GM23338 (cell line): ENCODE data around the gene CRACDL. TPM values are rescaled to one million over a fixed set of nuclear protein-coding genes. Genes with fewer than 3 reads are reported as not detected.
A peak's percentile ranks its signal among the peaks of the same experiment; 100 is the strongest.

Experiments used
- ATAC-seq: fragments of 200-7000 bp; cut with Tn5 transposase; 3 replicates; pipeline ENCODE4 v1.9.1; 2020
- DNase-seq: peaks from one replicate; pipeline ENCODE4 v3.0.0-alpha.2; 2015; ENCODE audit warnings: low spot score
- H2AFZ ChIP-seq: fragments of 200-600 bp; sonication (generic); 2 replicates; pipeline ENCODE4 v1.8.0; 2016; ENCODE audit warnings: antibody characterized with exemption, mild to moderate bottlenecking, moderate library complexity
- H3F3A ChIP-seq: fragments of 200-600 bp; sonication (generic); replicated peaks from 2 replicates; pipeline ENCODE4 v1.8.0; 2017; ENCODE audit warnings: antibody characterized with exemption, mixed run types, low read depth
- H3K27ac ChIP-seq: fragments of 200-600 bp; sonication (generic); 2 replicates; pipeline ENCODE4 v1.6.1; 2016; ENCODE audit warnings: low read depth
- H3K27me3 ChIP-seq: fragments of 200-600 bp; sonication (generic); 2 replicates; pipeline ENCODE4 v1.8.0; 2016; ENCODE audit warnings: mild to moderate bottlenecking, mixed run types, moderate library complexity; ENCODE audit not compliant: insufficient read depth
- H3K36me3 ChIP-seq: fragments of 200-600 bp; sonication (generic); 2 replicates; pipeline ENCODE4 v1.8.0; 2016; ENCODE audit warnings: mild to moderate bottlenecking; ENCODE audit not compliant: insufficient read depth
- H3K4me1 ChIP-seq: fragments of 200-600 bp; sonication (generic); 2 replicates; pipeline ENCODE4 v1.8.0; 2016; ENCODE audit warnings: mild to moderate bottlenecking, moderate library complexity; ENCODE audit not compliant: insufficient read depth
- H3K4me2 ChIP-seq: fragments of 200-600 bp; sonication (generic); 2 replicates; pipeline ENCODE4 v1.7.1; 2017; ENCODE audit warnings: mixed run types
- H3K4me3 ChIP-seq: fragments of 200-600 bp; sonication (generic); 2 replicates; pipeline ENCODE4 v1.6.1; 2016; ENCODE audit warnings: mixed run types
- H3K79me2 ChIP-seq: fragments of 200-600 bp; sonication (generic); replicated peaks from 2 replicates; pipeline ENCODE4 v1.8.0; 2017; ENCODE audit warnings: mild to moderate bottlenecking; ENCODE audit not compliant: insufficient read depth
- H3K9me2 ChIP-seq: fragments of 200-600 bp; sonication (generic); 2 replicates; pipeline ENCODE4 v1.8.0; 2017; ENCODE audit not compliant: insufficient read depth
- H4K20me1 ChIP-seq: fragments of 200-600 bp; sonication (generic); replicated peaks from 2 replicates; pipeline ENCODE4 v1.8.0; 2017; ENCODE audit warnings: mild to moderate bottlenecking; ENCODE audit not compliant: insufficient read depth
- H3K27ac Mint-ChIP-seq: 2 replicates; pipeline ENCODE4 v1.8.0; 2020; ENCODE audit warnings: inconsistent platforms, mild to moderate bottlenecking, moderate library complexity, mixed read lengths
- H3K27me3 Mint-ChIP-seq: 3 replicates; pipeline ENCODE4 v1.8.0; 2022; ENCODE audit warnings: low read depth, mild to moderate bottlenecking, moderate library complexity, mixed read lengths, inconsistent platforms; ENCODE audit not compliant: insufficient read depth, poor library complexity
- H3K36me3 Mint-ChIP-seq: 3 replicates; pipeline ENCODE4 v1.8.0; 2021; ENCODE audit warnings: low read depth, mild to moderate bottlenecking, inconsistent platforms, moderate library complexity, mixed read lengths
- H3K4me1 Mint-ChIP-seq: 3 replicates; pipeline ENCODE4 v1.8.0; 2020; ENCODE audit warnings: mild to moderate bottlenecking, inconsistent platforms, mixed read lengths
- H3K4me3 Mint-ChIP-seq: 3 replicates; pipeline ENCODE4 v1.8.0; 2021; ENCODE audit warnings: moderate library complexity, mild to moderate bottlenecking, inconsistent platforms, mixed read lengths
- H3K9me3 Mint-ChIP-seq: 3 replicates; pipeline ENCODE4 v1.8.0; 2020; ENCODE audit warnings: moderate library complexity, mild to moderate bottlenecking, inconsistent platforms, mixed read lengths
- ETS1 ChIP-seq: IDR thresholded peaks from 2 replicates; pipeline ENCODE4 v1.6.1; 2016; ENCODE audit warnings: antibody characterized with exemption
- EZH2 ChIP-seq: fragments of 200-600 bp; sonication (generic); IDR thresholded peaks from one replicate; pipeline ENCODE4 v1.8.0; 2017; ENCODE audit warnings: antibody characterized with exemption, mild to moderate bottlenecking, low read depth; ENCODE audit not compliant: unreplicated experiment
- JUNB ChIP-seq: IDR thresholded peaks from one replicate; pipeline ENCODE4 v1.6.1; 2016; ENCODE audit warnings: antibody characterized with exemption; ENCODE audit not compliant: unreplicated experiment
- NANOG ChIP-seq: IDR thresholded peaks from 2 replicates; pipeline ENCODE4 v1.6.1; 2016; ENCODE audit warnings: antibody characterized with exemption, borderline replicate concordance
- STAT1 ChIP-seq: IDR thresholded peaks from one replicate; pipeline ENCODE4 v1.6.1; 2016; ENCODE audit warnings: antibody characterized with exemption; ENCODE audit not compliant: unreplicated experiment
- ZNF462 ChIP-seq: fragments of 250-450 bp; sonication (Bioruptor Pico); IDR thresholded peaks from 2 replicates; pipeline ENCODE4 v1.5.0; 2020; ENCODE audit warnings: mild to moderate bottlenecking, moderate library complexity
- polyA plus RNA-seq: library from polyadenylated mRNA; unstranded; fragments of >200 nt; fragmentation: Nextera tagmentation; extraction: Ambion mirVana; gene quantifications from 2 replicates; pipeline ENCODE4 v1.2.1, GENCODE V29; 2016
- total RNA-seq: library from RNA; depleted of rRNA; stranded (reverse); fragments of >200 nt; shearing (Covaris generic); gene quantifications from 2 replicates; pipeline ENCODE4 v1.2.3, GENCODE V29; 2014

Gene CRACDL
- total and polyA plus RNA-seq, 2 experiments from 2014 or later, result 0.14 to 0.16 TPM

DNA sequence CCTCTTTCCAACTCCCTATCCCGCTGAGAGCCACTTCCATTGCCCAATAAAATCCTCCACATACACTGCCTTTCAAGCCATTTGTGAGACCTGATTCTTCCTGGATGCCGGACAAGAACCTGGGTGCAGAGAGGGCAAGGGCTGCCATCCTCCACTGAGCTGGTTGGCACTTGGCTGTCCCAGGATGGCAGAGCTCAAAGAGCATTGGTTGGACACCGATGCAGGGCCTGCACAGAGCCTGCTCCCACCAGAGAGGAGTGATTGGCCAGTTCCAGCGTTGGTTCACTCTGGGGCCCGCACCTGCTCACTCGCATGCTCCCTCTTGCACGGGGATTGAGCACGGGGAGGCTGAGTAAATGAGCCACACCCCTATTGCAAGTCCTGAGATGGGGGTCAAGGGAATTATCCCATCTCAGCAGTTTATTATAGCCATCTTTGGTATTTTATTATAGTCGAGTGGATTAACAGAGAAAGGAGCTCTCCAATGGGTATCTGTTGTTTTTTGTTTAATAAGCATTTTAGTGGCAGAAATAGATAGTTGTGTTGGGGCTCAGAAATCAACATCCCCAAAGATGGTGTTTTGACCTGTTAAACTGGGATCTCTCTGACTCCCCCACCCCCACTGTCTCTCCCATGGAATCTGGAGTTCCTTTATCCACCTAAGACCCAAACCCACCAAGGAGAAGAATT, 185.3 kb downstream of the CRACDL start:
- Mint-ChIP-seq H3K27ac (no peak overlapping the region), H3K27me3 (peaks cover 5% of the 10 kb centered on the region), H3K9me3 (no peaks in the 10 kb centered on the region; the same call in 1 of the 3 replicates), H3K4me3 (no peak overlapping the region), H3K36me3 (no peaks in the 10 kb centered on the region), H3K4me1 (peaks cover 12% of the 10 kb centered on the region)
- H4K20me1 ChIP-seq, result no peaks in the 10 kb centered on the region
- H3K79me2 ChIP-seq, result no peaks in the 10 kb centered on the region
- H3K4me1 ChIP-seq, result no peaks in the 10 kb centered on the region
- H3K27me3 ChIP-seq, result no peaks in the 10 kb centered on the region
- no peak overlapping the region for H3K4me2 ChIP-seq
- ATAC-seq (no peak), DNase-seq (no peak)
- TF ChIP-seq ETS1, result no peak
- H3K27ac ChIP-seq, result no peak overlapping the region
- H3F3A ChIP-seq, result no peaks in the 10 kb centered on the region
- no peak overlapping the region for H2AFZ ChIP-seq
- no peak overlapping the region for H3K4me3 ChIP-seq
- H3K9me2 ChIP-seq, result no peaks in the 10 kb centered on the region; the same call in 1 of the 2 replicates
- no peaks in the 10 kb centered on the region for H3K36me3 ChIP-seq

GRCh38 chr2:98749066-98749450, 187.0 kb downstream of the CRACDL start:
- no peak overlapping the region for H3K4me2 ChIP-seq
- H2AFZ ChIP-seq, result peak overlapping the region; percentile 38; the same call in 1 of the 2 replicates
- H3K27ac Mint-ChIP-seq, result no peak overlapping the region
- no peak overlapping the region for H3K4me3 Mint-ChIP-seq
- ATAC-seq (no peak), DNase-seq (no peak)
- H3K4me1 Mint-ChIP-seq, result peaks cover 12% of the 10 kb centered on the region
- no peaks in the 10 kb centered on the region for H3K4me1 ChIP-seq
- TF ChIP-seq JUNB (no peak), EZH2 (no peak), NANOG (no peak), ETS1 (no peak)
- H3K27ac ChIP-seq, result no peak overlapping the region
- H3F3A ChIP-seq, result no peaks in the 10 kb centered on the region
- H3K9me2 ChIP-seq, result no peaks in the 10 kb centered on the region; the same call in 1 of the 2 replicates
- H3K4me3 ChIP-seq, result no peak overlapping the region
- H3K27me3 Mint-ChIP-seq, result peaks cover 6% of the 10 kb centered on the region
- H4K20me1 ChIP-seq, result no peaks in the 10 kb centered on the region
- H3K27me3 ChIP-seq, result no peaks in the 10 kb centered on the region
- no peaks in the 10 kb centered on the region for H3K36me3 ChIP-seq
- no peaks in the 10 kb centered on the region for H3K79me2 ChIP-seq
- no peaks in the 10 kb centered on the region for H3K36me3 Mint-ChIP-seq
- no peaks in the 10 kb centered on the region; the same call in 1 of the 3 replicates for H3K9me3 Mint-ChIP-seq

DNA sequence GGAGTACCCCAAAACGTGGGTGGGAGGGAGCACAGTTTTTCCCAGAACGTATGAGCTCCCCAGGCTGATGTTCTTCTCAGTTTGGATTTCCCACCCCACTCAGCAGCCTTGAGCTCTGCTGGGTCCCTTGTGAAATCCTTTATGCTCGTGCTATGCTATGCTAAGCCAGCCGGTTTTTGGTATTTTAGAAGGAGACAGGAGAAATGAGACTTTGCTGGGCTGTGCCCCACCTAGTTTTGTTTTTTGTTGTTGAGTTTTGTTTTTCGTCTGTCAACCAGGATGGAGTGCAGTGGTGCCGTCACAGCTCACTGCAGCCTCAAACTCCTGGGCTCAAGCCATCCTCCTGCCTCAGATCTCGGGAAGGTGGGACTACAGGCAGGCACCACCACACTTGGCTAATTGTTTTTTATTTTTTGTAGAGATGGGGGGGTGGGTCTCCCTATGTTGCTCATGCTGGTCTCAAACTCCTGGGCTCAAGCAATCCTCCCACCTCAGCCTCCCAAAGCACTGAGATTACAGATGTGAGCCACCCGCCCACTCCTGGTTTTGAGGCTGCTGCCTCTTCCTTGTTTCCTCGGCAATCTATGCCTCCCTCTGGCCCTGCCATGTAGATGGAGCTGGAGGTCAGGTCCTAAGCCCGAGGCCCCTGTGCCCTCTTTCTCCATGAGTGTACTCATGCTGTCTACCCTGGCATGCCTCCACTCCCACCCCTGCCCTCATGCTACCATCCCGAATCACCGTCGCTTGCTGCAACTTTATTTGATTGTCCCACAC, 187.5 kb downstream of the CRACDL start:
- no peaks in the 10 kb centered on the region for H3K36me3 ChIP-seq
- H3K4me3 ChIP-seq, result no peak overlapping the region
- H3K4me1 ChIP-seq, result no peaks in the 10 kb centered on the region
- Mint-ChIP-seq H3K36me3 (no peaks in the 10 kb centered on the region), H3K9me3 (no peaks in the 10 kb centered on the region; the same call in 1 of the 3 replicates), H3K27me3 (peaks cover 6% of the 10 kb centered on the region), H3K4me3 (no peak overlapping the region), H3K27ac (no peak overlapping the region), H3K4me1 (peaks cover 12% of the 10 kb centered on the region)
- DNase-seq (no peak), ATAC-seq (no peak)
- H2AFZ ChIP-seq, result peak overlapping the region; percentile 45
- H4K20me1 ChIP-seq, result no peaks in the 10 kb centered on the region
- H3F3A ChIP-seq, result no peaks in the 10 kb centered on the region
- no peaks in the 10 kb centered on the region for H3K27me3 ChIP-seq
- H3K4me2 ChIP-seq, result no peak overlapping the region
- no peaks in the 10 kb centered on the region; the same call in 1 of the 2 replicates for H3K9me2 ChIP-seq
- H3K27ac ChIP-seq, result no peak overlapping the region
- no peaks in the 10 kb centered on the region for H3K79me2 ChIP-seq
- TF ChIP-seq ZNF462 (CRISPR knock-in tag) (no peak), STAT1 (no peak)
